GM19438 (cell line): ENCODE results near the gene ABTB2.

ENCODE experiments used
- ATAC-seq: cut with Tn5 transposase; IDR thresholded peaks from one replicate; pipeline ENCODE4 v1.9.1; 2021; ENCODE audit warnings: low read depth; ENCODE audit not compliant: unreplicated experiment

ABTB2 gene

DNA sequence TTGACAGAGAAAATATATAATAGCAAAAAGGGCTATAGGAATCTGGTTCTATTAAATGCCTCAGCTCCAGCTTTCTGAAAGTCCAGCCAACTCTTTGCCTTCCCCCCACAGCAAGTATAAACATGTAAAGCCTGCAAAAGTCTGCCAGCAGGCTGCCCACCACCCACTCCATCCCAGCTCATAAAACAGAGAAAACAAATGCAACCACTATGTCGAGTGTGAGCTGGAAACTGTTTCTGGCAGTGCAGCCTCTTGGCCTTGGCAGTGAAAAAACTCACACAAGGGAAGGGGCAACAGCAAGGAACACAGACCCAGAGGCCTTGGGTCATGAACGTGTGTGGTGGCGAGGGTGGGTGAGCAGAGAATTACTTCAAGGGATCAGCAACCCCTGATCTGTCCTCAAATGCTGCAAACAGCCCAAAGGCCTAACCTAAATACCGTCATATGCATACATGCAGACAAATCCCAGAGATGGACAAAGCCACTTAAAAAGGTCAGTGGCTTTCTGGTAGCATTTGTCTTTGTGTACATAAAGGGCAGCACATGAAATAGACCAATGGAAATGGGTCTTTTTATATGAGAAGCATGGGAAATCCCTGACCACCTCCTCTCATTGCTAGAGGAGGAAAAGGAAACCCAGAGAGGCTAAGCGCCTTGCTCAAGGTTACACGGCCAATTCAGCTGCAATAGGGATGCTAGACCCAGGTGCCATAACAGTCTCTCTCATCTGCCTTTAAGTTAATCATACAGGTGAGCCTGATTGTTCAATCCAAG is 177.6 kb downstream of the ABTB2 start:
- no peak for ATAC-seq

- ATAC-seq, result no peak
Measured at GRCh38 chr11:34179026-34179675, 178.7 kb downstream of the ABTB2 start.

DNA sequence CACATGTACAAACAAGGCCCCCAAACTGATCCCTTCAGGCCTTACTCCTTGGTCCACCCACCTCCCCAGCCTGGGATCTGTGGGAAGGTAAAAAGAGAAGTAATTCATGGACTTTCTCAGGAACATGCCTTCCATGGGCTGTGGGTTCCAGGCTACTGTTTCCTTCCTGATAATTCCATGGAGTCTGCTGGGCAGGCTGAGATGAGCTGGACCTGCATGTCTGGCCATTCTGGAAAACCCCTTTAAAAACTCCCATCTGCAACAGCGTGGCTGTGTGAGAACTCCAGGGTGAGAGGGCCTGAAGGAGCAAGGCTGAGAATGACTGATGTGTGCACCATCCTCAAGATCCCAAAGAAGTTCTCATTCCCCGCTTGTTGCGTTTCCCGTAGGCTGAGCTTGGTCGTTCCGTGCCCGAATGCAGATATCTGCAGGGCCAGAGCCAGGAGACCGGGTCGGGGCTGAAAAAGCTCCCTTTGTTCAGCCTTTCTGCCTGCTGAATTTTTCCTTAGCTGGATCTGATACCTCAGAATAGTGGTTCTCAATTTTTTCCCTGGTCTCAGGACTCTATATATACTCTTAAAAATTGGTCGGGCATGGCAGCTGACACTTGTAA is 179.5 kb downstream of the ABTB2 start:
- ATAC-seq, result no peak

- ATAC-seq, result no peak
Measured at GRCh38 chr11:34176751-34177209, 181.0 kb downstream of the ABTB2 start.

DNA sequence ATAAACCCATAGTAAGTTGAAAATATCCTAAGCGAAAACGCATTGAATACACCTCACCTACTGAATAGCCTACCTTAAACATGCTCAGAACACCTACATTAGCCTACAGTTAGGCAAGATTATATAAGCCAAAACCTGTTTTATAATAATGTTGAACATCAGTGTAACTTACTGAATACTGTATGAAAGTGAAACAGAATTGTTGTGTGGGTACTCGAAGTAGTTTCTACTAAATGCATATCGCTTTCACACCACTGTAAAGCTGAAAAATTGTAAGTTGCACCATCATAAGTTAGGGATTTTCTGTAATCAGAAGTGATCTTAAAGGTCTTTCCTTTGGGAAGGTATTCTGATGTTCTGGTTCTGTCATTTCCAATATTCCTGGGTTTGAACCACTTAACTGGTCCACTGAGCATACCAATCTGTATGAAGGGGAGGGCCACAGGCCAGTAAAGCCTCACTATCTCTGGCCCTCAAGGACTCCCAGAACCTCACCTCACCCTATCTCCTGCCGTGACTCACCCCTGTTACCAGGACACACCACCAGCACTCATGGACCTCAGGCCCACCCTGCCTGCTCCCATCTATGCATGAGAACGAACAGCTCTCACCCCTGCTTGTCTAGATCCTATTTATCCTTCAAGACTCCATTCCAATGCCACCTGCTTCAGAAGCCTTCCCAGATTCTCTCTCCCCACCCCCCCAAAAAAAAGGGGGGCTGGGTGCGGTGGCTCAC is 182.4 kb downstream of the ABTB2 start:
- ATAC-seq, result no peak

DNA sequence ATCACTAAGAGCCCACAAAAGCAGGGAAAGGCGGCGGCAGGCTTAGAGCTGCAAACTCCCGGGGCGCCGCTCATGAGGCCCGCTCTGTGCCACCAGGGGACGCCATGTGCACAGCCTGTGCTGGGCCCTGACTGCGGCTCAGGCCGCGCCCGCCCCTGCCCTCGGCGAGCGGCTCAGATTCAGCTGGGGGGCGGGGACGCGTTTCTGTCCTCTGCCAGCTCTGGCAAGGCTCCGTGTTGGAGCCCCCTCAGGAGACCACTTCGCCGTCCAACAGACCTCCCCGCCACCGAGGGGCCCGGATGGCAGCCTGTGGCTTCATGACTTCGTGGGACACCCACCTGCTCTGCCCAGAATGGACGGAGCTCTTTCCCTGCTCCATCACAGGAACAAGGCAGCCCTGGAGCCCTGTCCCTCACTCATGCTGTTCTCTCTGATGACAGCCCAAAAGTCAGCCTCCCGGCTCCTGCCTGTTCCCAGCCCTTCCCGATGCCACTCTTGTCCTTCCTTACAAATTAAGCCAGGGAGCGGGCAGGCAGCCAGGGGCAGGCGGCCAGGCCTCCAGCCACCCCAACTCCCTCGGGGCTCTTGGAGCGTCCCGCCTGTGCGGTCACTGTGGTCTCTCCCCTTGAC is 183.3 kb downstream of the ABTB2 start:
- ATAC-seq, result peak; percentile 80

DNA sequence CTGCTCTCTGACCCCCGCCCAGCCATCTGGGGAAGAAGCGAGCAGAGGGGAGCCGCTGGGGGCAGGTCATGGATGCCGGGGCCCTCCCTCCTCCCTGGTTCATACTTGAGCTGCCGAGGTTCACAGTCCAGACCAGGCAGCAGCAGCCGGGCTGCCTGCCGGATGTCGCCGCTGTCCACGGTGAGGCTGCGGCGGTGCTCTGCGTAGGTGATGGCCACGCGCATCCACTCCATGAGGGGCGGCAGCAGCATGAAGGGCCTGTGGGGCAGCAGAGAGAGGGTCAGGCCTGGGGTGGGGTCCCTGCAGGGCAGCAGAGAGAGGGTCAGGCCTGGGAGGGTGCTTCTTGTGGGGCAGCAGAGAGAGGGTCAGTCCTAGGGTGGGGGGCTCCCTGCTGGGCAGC is 184.8 kb downstream of the ABTB2 start:
- ATAC-seq, result no peak

GRCh38 chr11:34169686-34170085 is 188.1 kb downstream of the ABTB2 start:
- no peak for ATAC-seq

DNA sequence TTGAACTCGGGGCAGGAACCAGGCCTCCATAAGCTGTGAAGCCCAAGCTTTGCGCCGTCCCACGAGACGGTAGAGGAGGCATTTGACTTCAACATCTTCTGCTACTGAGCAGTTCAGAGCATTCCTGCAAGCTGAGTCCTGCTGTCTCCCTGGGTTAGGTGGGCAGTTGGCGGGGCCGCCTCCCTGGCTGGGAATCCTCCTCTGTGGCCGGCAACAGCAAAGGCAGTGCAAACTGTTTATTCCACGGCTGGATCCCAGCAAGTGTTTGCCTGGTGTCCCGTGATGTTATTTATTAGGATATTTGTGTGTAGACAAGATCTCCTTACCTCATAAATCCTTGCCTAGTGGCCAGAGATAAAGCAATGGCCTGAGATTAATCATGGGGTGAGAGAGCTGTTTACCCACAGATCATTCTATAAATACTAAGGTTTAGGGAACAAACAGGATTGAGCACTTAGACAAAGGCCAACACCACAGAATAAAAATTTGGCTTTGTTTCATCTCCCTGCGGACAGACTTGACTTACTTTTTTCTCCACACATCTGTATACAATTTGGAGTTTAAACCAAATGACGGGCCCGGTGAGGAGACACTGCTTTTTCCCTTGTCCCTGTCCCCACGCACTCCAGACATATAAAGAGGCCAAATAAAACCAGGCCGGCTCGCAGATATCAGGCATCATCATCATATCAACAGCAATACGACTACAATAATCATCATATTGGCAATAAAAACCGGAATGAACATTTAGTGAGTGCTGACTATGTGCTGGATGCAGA is 189.0 kb downstream of the ABTB2 start:
- ATAC-seq, result no peak

DNA sequence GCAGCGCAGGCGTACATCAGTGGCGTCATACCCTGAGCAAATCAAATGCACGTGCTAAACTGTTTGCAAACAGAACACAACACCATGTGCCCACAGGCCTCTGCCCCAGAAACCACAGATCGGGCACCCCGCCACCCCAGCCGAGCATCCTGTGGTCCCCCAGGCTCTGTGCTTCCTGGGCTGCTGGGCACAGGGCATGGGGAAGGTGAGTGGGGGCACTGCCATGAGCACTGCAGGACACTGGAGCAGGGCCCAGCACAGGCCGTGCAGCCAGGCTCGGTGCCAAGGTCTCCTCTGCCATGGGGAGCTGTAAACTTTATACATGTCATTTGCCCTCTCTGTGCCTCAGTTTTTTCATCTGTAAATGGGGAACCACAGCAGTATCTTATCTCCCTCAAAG is 189.8 kb downstream of the ABTB2 start:
- no peak for ATAC-seq

DNA sequence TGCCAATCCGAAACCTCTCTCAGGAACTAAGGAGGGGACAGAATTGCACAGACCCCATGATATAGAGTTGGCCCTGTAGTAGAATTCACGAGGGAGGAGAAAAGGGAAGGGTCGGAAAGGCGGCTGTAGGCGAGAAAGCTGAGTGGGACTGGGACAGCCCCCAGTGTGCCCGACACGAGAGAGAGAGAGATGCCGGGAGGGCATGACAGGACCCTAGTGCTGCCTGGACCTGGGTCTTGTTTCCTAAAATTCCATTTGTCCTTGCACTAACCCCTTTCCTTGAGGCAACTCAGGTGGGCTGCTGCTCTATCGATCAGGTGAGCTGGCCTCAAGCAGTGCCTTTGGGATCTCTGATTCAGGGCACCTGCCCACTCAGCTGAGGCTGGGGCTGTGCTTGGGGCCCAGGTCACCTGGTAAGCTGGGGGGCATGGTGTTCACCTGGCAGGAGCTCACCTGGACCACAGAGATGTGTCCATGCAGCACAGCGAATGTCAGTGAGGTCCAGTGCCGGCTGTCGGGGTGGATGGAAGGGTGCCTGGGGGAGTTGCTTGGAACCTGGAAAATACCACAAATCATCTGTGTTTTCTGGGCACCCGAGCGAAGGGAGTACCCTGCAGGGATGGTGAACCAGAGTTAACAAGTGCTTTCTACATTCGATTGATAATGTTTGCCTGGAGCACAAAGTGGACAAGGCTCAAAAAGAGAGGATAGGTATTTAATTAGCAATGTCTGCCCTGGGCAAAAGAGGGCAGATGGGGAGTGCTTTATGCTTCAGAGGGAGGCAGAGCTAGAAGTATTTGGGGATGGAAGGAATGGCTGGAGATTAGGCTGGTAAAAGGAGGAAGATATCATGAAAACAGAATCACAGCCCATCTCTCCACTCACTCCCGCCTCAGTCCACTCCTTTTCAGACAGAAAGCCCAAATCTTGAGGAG is 190.7 kb downstream of the ABTB2 start:
- no peak for ATAC-seq

DNA sequence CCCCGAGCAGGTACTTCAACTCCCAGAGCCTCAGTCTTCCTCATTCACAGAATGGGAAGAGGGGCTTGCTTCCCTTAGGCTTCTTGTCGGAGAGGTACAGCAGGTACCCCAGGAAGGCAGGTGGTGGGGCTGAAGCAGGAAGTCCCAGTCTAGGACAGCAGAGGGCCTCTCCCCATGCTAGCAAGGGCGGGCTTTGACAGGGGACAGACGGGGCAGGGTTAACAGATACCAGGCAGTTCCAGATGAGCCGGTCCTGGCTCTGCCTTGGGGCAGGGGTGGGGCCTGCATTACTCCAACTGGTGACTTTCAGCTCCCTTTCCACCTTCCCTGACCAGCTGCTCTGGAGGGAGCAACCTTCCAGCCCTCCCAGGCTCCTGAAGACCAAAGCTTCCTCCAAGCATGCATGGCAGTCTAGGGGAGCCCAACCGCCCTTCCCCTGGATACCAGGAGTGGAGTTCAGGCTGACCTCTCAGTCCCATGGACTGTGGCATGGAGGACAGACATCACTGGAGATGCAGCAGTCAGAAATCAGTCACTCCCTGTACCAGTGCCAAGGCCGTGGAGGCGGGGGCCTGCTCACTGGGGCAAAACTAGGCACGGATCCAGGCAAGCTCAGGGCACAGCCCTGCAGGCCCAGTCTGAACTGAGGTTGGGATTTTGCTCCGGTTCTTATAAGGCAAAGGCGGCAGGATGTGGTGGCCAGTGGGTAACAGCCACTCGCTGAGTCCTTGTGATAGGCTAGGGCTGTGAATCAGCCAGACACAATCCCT is 191.8 kb downstream of the ABTB2 start:
- ATAC-seq, result no peak

DNA sequence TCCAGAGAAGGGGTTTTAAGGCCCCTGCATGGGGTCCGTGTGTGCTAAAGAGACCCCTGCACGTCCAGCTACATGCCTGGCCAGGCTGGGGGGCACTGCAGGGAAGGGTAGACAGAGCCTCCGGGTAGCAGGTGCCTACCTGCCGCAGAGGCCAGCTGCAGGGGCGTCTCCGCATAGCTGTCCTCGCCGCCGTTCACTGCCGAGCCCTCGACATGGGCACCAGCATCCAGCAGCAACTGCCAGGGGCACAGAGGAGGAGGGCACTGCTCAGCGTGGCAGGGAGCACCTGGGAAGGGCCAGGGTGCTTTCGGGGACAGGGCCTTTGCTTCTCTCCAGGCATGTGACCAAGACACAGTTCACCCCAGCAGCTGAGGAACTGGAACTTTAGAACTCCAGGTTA is 192.7 kb downstream of the ABTB2 start:
- no peak for ATAC-seq

DNA sequence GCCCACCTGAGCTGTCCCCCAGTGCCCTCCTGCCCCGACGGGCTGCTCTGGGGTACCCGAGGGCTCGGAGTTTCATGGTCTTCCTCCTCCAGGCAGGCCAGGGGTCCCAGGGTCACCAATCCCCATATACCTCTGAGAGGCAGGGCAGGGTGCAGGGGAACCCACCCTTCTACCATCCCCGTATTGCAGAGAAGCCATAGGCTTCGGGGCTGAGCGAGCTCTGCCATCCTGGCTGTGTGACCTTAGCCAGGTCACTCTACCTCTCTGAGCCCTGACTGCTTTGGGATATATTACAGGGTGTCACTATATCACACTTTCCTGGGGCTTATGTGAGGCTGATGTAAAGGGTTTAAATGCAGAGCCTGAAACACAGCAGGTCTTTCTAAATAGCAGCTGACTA is 195.0 kb downstream of the ABTB2 start:
- no peak for ATAC-seq

- no peak for ATAC-seq
Measured at GRCh38 chr11:34162493-34162820, 195.4 kb downstream of the ABTB2 start.

GRCh38 chr11:34161812-34162492 is 195.9 kb downstream of the ABTB2 start:
- ATAC-seq, result no peak

GRCh38 chr11:34161361-34161760 is 196.4 kb downstream of the ABTB2 start:
- no peak for ATAC-seq

DNA sequence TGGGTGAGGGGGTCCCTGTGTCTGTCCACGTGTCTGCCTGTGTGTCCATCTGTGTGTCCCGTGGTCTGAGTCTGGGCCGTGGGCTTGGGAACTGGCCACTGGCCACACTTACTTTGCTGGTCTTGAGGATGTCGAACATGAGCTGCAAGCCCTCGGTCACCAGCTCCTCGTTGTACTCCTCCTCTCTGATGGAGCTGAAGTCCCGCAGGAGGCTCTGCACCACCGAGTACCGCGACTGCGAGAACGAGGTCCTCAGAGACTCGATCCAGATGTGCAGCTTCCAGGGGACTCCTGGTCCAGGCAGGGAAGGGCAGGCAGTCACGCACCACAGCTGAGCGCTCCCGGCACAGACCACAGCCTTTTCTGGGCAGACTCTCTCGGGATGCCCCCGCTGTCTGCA is 197.0 kb downstream of the ABTB2 start:
- ATAC-seq, result no peak
